ENCODE measurements around the gene AIP. TPM values are rescaled to one million over a fixed set of nuclear protein-coding genes. Genes with fewer than 3 reads are reported as not detected.
A peak's percentile ranks its signal among the peaks of the same experiment; 100 is the strongest.
"Not testable (repeated sequence)": the region's sequence is repeated elsewhere in the genome, so short reads cannot be mapped to it uniquely, and the experiment has no call there.

Gene AIP
- total and polyA plus RNA-seq, 2 donors from 2014 or later, result 61.5 to 135 TPM

DNA sequence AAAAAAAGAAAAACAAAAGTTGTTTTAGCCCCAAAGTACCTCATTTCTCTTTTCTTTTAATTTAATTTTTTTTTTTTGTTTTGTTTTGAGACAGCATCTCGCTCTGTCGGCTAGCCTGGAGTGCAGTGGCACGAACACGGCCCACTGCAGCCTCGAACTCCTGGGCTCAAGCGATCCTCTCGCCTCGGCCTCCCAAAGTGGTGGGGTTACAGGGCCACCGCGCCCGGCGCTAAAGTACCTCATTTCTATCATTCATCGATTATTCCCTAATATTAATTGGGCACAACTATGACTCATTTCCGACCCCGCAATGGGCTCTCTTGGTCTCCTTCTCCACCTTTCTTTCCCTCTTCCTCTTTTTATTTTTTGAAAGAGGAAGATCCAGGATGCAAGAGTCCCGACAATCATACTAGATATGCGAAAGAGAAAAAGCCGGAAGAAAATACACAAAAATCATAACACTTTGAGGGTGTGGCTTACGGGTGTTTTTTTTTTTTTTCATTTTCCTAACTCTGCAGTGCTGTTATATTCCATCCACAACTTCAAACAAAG lies 475 bp upstream of the AIP start:
- Histone ChIP-seq H3K36me3 (ENCODE audit: control insufficient read depth in 2 of 3, insufficient read depth in 3 of 3, low read length in 3 of 3) (peaks cover 0 to 2% (median 0%) of the 10 kb centered on the region in 3 donors), H3K9me3 (ENCODE audit: control insufficient read depth in 2 of 3, insufficient read depth in 1 of 3, low read length in 3 of 3) (no peaks in the 10 kb centered on the region), H3K4me1 (ENCODE audit: control insufficient read depth in 2 of 3, insufficient read depth in 2 of 3, low read depth in 1 of 3, low read length in 3 of 3) (peaks cover 3 to 19% (median 9%) of the 10 kb centered on the region in 3 donors), H3K27ac (ENCODE audit: low read depth in 2 of 2, low read length in 2 of 2) (peak overlapping the region; percentile 79 to 87), H3K4me3 (ENCODE audit: low read length in 3 of 3) (peak overlapping the region; percentile 67 to 95 (median 94)), H3K9ac (ENCODE audit: low read length in 3 of 3) (peak overlapping the region; percentile 33 to 83 (median 33)), H3K27me3 (ENCODE audit: control insufficient read depth, insufficient read depth, low read length) (no peaks in the 10 kb centered on the region)
- intact Hi-C loops (cut with DNase I), result no loop called here
- FAIRE-seq (no peak), DNase-seq (peak in 1 of 5 donors; percentile 71)
- TF ChIP-seq, protein P1, sequence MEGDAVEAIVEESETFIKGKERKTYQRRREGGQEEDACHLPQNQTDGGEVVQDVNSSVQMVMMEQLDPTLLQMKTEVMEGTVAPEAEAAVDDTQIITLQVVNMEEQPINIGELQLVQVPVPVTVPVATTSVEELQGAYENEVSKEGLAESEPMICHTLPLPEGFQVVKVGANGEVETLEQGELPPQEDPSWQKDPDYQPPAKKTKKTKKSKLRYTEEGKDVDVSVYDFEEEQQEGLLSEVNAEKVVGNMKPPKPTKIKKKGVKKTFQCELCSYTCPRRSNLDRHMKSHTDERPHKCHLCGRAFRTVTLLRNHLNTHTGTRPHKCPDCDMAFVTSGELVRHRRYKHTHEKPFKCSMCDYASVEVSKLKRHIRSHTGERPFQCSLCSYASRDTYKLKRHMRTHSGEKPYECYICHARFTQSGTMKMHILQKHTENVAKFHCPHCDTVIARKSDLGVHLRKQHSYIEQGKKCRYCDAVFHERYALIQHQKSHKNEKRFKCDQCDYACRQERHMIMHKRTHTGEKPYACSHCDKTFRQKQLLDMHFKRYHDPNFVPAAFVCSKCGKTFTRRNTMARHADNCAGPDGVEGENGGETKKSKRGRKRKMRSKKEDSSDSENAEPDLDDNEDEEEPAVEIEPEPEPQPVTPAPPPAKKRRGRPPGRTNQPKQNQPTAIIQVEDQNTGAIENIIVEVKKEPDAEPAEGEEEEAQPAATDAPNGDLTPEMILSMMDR (IDR thresholded peaks at IDR 0.05; ENCODE audit: borderline replicate concordance, extremely low read depth, insufficient read depth), result no peak

DNA sequence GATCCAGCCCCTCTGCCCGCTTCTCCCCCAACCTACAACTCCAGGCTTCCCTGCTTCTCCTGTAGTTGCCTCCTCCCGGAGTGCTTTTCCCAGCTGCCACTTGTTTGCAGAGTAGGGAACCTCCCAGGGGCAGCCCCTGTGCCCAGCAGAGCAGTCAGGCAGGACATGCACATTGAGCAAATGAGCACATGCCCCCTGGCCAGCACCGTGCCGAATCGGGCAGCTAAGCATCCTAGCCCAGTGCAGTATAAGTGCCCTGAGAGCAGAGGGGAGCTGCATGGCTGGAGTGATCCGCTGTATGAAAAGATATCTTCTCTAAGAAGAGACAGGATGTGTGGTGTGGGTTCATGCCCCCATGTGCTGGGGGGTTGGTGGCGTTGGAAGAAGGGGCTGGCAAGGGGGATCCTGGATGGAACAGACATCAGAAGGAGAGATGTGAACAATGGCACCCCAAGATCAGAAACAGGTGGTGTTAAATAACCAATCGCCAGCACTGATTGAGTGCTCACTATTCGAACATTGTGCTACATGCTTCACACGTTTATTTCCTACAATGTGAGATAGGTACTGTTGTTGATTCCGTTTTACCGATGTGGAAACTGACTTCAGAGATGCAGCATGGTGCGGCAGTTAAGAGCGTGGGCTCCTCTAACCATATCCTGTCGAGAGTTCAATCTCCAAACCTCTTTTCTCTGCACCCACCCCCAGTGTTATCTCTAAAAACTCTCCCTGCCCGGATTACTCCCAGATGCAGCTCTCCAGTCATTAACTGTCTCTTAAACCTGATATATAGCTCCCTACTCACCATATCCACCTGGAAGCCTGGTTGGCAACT lies 1.2 kb downstream of the AIP start:
- Histone ChIP-seq H3K9me3 (ENCODE audit: control insufficient read depth in 2 of 3, insufficient read depth in 1 of 3, low read length in 3 of 3) (no peaks in the 10 kb centered on the region), H3K36me3 (ENCODE audit: control insufficient read depth in 2 of 3, insufficient read depth in 3 of 3, low read length in 3 of 3) (peaks cover 0 to 4% (median 2%) of the 10 kb centered on the region in 3 donors), H3K9ac (ENCODE audit: low read length in 3 of 3) (peak overlapping the region in 1 of 3 donors; percentile 15), H3K27ac (ENCODE audit: low read depth in 2 of 2, low read length in 2 of 2) (peak overlapping the region in 1 of 2 donors; percentile 55), H3K4me1 (ENCODE audit: control insufficient read depth in 2 of 3, insufficient read depth in 2 of 3, low read depth in 1 of 3, low read length in 3 of 3) (peaks cover 3 to 19% (median 9%) of the 10 kb centered on the region in 3 donors), H3K27me3 (ENCODE audit: control insufficient read depth, insufficient read depth, low read length) (no peaks in the 10 kb centered on the region), H3K4me3 (ENCODE audit: low read length in 3 of 3) (peak overlapping the region; percentile 28 to 95 (median 33))
- TF ChIP-seq, protein P1 (IDR thresholded peaks at IDR 0.05; ENCODE audit: borderline replicate concordance, extremely low read depth, insufficient read depth), result no peak
- DNase-seq, result peak; percentile 52 to 82 (median 63)
- no peak for FAIRE-seq
- intact Hi-C loops (cut with DNase I), result no loop called here

DNA sequence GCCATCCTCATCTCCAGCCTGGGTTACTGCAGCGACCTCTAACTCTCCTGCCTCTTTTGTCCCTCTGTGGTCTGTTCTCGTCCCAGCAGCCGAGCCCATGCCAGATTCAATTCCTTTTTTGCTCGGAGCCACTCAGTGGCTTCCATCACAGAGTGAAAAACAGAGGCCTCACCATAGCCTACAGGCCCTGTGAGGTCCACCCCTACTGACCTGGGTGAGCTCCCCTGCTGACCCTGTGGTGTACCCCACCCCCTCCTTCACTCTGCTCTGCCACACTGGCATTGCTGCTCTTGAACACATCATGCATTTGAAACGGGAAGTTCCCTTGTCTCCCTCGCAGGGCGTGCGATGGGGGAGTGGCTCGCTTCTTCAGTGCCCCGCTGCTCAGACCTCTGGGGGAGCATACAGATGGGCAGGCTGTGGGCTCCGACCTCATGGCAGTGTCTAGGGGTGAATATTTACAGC lies 2.1 kb downstream of the AIP start:
- TF ChIP-seq, protein P1 (IDR thresholded peaks at IDR 0.05; ENCODE audit: borderline replicate concordance, extremely low read depth, insufficient read depth), result no peak
- intact Hi-C loops (cut with DNase I), result no loop called here
- H3K27ac ChIP-seq (ENCODE audit: low read depth in 2 of 2, low read length in 2 of 2), result no peak overlapping the region
- H3K27me3 ChIP-seq (ENCODE audit: control insufficient read depth, insufficient read depth, low read length), result no peaks in the 10 kb centered on the region
- DNase-seq, result peak in 2 of 5 donors; percentile 59 to 76
- H3K9me3 ChIP-seq (ENCODE audit: control insufficient read depth in 2 of 3, insufficient read depth in 1 of 3, low read length in 3 of 3), result no peaks in the 10 kb centered on the region
- FAIRE-seq, result no peak
- peaks cover 0 to 4% (median 3%) of the 10 kb centered on the region in 3 donors for H3K36me3 ChIP-seq (ENCODE audit: control insufficient read depth in 2 of 3, insufficient read depth in 3 of 3, low read length in 3 of 3)
- peaks cover 3 to 19% (median 9%) of the 10 kb centered on the region in 3 donors for H3K4me1 ChIP-seq (ENCODE audit: control insufficient read depth in 2 of 3, insufficient read depth in 2 of 3, low read depth in 1 of 3, low read length in 3 of 3)
- H3K9ac ChIP-seq (ENCODE audit: low read length in 3 of 3), result peak overlapping the region in 1 of 3 donors; percentile 15
- H3K4me3 ChIP-seq (ENCODE audit: low read length in 3 of 3), result no peak overlapping the region

DNA sequence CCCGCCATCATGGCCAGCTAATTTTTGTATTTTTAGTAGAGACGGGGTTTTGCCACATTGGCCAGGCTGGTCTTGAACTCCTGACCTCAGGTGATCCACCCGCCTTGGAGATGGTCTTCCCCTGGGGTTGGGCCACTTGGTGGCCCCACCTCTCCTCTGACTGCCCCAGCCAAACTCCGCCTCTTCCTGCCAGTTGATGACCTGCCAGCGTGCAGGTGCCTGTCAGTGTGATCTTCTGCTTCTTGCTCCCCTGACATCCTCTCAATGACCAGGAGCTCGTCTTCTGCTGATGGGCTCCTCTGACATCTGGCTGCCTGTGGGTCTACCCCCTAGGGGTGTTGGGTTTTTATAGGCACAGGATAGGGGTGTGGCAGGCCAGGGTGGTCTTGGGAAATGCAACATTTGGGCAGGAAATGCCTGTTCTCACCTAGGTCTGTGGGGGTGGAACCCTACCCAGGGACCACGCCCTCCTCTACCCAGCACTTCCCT lies 3.1 kb downstream of the AIP start:
- FAIRE-seq; H3K9ac ChIP-seq (ENCODE audit: low read length in 3 of 3); H3K9me3 ChIP-seq (ENCODE audit: control insufficient read depth in 2 of 3, insufficient read depth in 1 of 3, low read length in 3 of 3); H3K36me3 ChIP-seq (ENCODE audit: control insufficient read depth in 2 of 3, insufficient read depth in 3 of 3, low read length in 3 of 3); H3K27ac ChIP-seq (ENCODE audit: low read depth in 2 of 2, low read length in 2 of 2); H3K27me3 ChIP-seq (ENCODE audit: control insufficient read depth, insufficient read depth, low read length); H3K4me3 ChIP-seq (ENCODE audit: low read length in 3 of 3); intact Hi-C loops (cut with DNase I): not testable (repeated sequence)
- DNase-seq, result peak in 2 of 5 donors; percentile 49 to 62
- H3K4me1 ChIP-seq (ENCODE audit: control insufficient read depth in 2 of 3, insufficient read depth in 2 of 3, low read depth in 1 of 3, low read length in 3 of 3), result peaks cover 3 to 19% (median 9%) of the 10 kb centered on the region in 3 donors

Measured in kidney (tissue), 14 donors.